ENCODE data around the gene BMP6. TPM values are rescaled to one million over a fixed set of nuclear protein-coding genes. Genes with fewer than 3 reads are reported as not detected.

BMP6 gene
- total and polyA plus RNA-seq, 2 of the 8 experiments (the other 6 are each of a cell fraction or from before 2014, with no cell fraction given) = 2.0 to 2.1 TPM

DNA sequence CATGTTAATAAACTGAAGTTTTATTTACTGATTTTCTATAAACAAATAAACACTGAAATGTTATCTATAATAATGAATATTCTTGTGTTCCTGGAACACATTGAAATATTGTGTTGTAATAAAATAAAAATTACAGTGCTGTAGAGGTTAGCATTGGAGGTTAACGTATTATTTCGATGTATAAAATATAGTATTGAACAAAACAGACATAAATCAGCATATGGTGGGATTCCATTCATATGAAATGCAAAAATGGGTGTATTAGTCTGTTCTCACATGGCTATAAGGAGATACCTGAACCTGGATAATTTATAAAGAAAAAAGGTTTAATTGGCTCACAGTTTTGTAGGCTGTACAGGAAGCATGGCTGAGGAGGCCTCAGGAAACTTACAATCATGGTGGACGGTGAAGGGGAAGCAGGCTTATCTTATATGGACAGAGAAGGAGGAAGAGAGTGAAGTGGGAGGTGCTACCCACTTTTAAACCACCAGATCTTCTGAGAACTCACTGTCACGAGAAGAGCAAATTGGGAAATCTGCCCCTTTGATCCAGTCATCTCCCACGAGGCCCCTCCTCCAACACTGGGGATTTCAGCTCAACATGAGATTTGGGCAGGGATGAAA lies 24.6 kb upstream of the BMP6 start:
- Histone ChIP-seq H3K18ac (ENCODE audit: extremely low read depth, low read length) (no peak overlapping the region), H4K20me1 (replicated peaks in 1 of 2; ENCODE audit: control insufficient read depth in 1 of 2, insufficient read depth in 2 of 2, low read length in 2 of 2) (no peaks in the 10 kb centered on the region), H2BK20ac (ENCODE audit: low read length) (no peak overlapping the region), H3K4me3 (ENCODE audit: extremely low read depth in 1 of 4, insufficient read depth in 2 of 4, low read depth in 3 of 4, low read length in 4 of 4) (no peak overlapping the region), H3K23me2 (ENCODE audit: low read depth, low read length) (no peaks in the 10 kb centered on the region), H2AK5ac (ENCODE audit: low read depth, low read length) (no peak overlapping the region), H3K79me2 (ENCODE audit: control insufficient read depth in 1 of 2, insufficient read depth in 2 of 2, low read length in 2 of 2) (no peaks in the 10 kb centered on the region), H3K23ac (ENCODE audit: insufficient read length) (no peak overlapping the region), H2BK120ac (replicated peaks; ENCODE audit: low read depth, low read length) (no peak overlapping the region), H2BK12ac (ENCODE audit: low read depth, low read length) (no peak overlapping the region), H3K27me3 (replicated peaks in 1 of 4; ENCODE audit: control insufficient read depth in 3 of 4, extremely low read depth in 1 of 4, insufficient read depth in 3 of 4, low read length in 3 of 4) (no peaks in the 10 kb centered on the region), H3K4ac (replicated peaks; ENCODE audit: insufficient read length, low read depth, low read length) (no peak overlapping the region), H4K91ac (replicated peaks; ENCODE audit: insufficient read length, low read length) (no peak overlapping the region), H2AFZ (ENCODE audit: low read length) (0 out of 2 replicates have a peak overlapping the region, but pooled peaks have one; percentile 76), H4K5ac (ENCODE audit: insufficient read length, low read depth, low read length) (no peak overlapping the region), H3K79me1 (ENCODE audit: low read depth, low read length) (no peaks in the 10 kb centered on the region), H3K9me3 (ENCODE audit: insufficient read depth in 2 of 2, low read depth in 1 of 2, low read length in 1 of 2) (no peaks in the 10 kb centered on the region), H3K4me2 (ENCODE audit: insufficient read depth in 1 of 2, low read depth in 2 of 2, low read length in 2 of 2) (no peak overlapping the region), H3K9ac (replicated peaks in 1 of 4; ENCODE audit: extremely low read depth in 1 of 4, low read depth in 3 of 4, low read length in 3 of 4) (no peak overlapping the region), H4K8ac (ENCODE audit: extremely low read depth, insufficient read depth, low read length) (no peak overlapping the region), H2BK15ac (ENCODE audit: low read length) (no peak overlapping the region), H3K27ac (ENCODE audit: low read depth, low read length) (no peak overlapping the region), H3K14ac (ENCODE audit: insufficient read length) (no peak overlapping the region), H2BK5ac (ENCODE audit: low read depth, low read length) (no peak overlapping the region), H3K36me3 (ENCODE audit: control insufficient read depth in 2 of 4, insufficient read depth in 4 of 4, low read length in 3 of 4) (no peaks in the 10 kb centered on the region), H3K4me1 (replicated peaks in 1 of 4; ENCODE audit: control insufficient read depth in 3 of 4, insufficient read depth in 4 of 4, low read length in 3 of 4) (peaks cover 0 to 5% (median 0%) of the 10 kb centered on the region in 4 experiments; a peak in 2 of 7 replicates), H3K56ac (replicated peaks; ENCODE audit: insufficient read length, low read depth, low read length) (no peak overlapping the region)
- DNase-seq (ENCODE audit: low read depth in 1 of 2, low spot score in 2 of 2) (no peak), FAIRE-seq (no peak)
- CTCF ChIA-PET (ENCODE audit: partially characterized antibody) = interaction anchor here (0.8 kb wide), 1 partner anchor 15 kb away, joined by 3 read pairs; no protein-coding TSS in a partner anchor
- 82% methylated on average over 5 of the region's 5 CpGs; no CpG with 5 or more reads in 1 of the 2 experiments for WGBS, 2 experiments (ENCODE audit: extremely low coverage in 1 of 2, insufficient coverage in 1 of 2, insufficient read length in 1 of 2, insufficient replicate concordance in 2 of 2, low coverage in 1 of 2, low lambda C conversion rate in 2 of 2, missing lambda C conversion rate in 1 of 2)
- POLR2A ChIA-PET (ENCODE audit: partially characterized antibody) = no interaction called here
- TF ChIP-seq KDM1A (IDR thresholded peaks at IDR 0.05; ENCODE audit: borderline replicate concordance, low read length) (no peak), MAFK (IDR thresholded peaks at IDR 0.05; ENCODE audit: low read depth, low read length) (no peak), HDAC6 (IDR thresholded peaks at IDR 0.05; ENCODE audit: low read depth, low read length) (no peak), TBP (IDR thresholded peaks at IDR 0.05; ENCODE audit: low read depth, low read length) (no peak), POLR2AphosphoS5 (IDR thresholded peaks at IDR 0.05; ENCODE audit: low read depth, low read length) (no peak), CBX5 (IDR thresholded peaks at IDR 0.05; ENCODE audit: low read depth, low read length) (no peak), TEAD4 (IDR thresholded peaks at IDR 0.05; ENCODE audit: low read depth, low read length) (no peak), BRCA1 (IDR thresholded peaks at IDR 0.05; ENCODE audit: low read depth, low read length) (no peak), RFX5 (IDR thresholded peaks at IDR 0.05; ENCODE audit: borderline replicate concordance, low read depth, low read length) (no peak), SP1 (IDR thresholded peaks at IDR 0.05; ENCODE audit: low read depth, low read length) (no peak), POLR2A (IDR thresholded peaks at IDR 0.05; ENCODE audit: control extremely low read depth in 1 of 2, low read depth in 2 of 2, low read length in 2 of 2) (no peak), GABPA (IDR thresholded peaks at IDR 0.05; ENCODE audit: borderline replicate concordance, insufficient read depth, low read length) (no peak), CBX8 (IDR thresholded peaks at IDR 0.05; ENCODE audit: borderline replicate concordance, low read depth, low read length) (no peak)
- TF ChIP-seq, protein P1, sequence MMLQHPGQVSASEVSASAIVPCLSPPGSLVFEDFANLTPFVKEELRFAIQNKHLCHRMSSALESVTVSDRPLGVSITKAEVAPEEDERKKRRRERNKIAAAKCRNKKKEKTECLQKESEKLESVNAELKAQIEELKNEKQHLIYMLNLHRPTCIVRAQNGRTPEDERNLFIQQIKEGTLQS (IDR thresholded peaks at IDR 0.05; ENCODE audit: insufficient read depth, low read depth, low read length) = no peak

Measured in H1 (cell line).